Endometrial microvascular endothelial cells (primary cell): ENCODE results near the gene OPRM1. TPM values are rescaled to one million over a fixed set of nuclear protein-coding genes. Genes with fewer than 3 reads are reported as not detected.

ENCODE experiments used
- in situ Hi-C: cut with HindIII; loops from 2 replicates; pipeline ENCODE4 v1.10.0; 2017; ENCODE audit warnings: low sequenced_read_pairs, low pct_unique_long_range_greater_than_20kb; ENCODE audit errors: inconsistent ontology term
- total RNA-seq: library from RNA; depleted of rRNA; stranded (reverse); fragments of >200 nt; gene quantifications from one replicate; pipeline ENCODE4 v1.2.3, GENCODE V29; 2015; ENCODE audit errors: inconsistent ontology term

Gene OPRM1
- total RNA-seq, 1 donor from 2014 or later, result not detected

- in situ Hi-C loops, result no loop called here
Observed at GRCh38 chr6:154127657-154128056, 88.6 kb downstream of the OPRM1 start.

- in situ Hi-C loops, result no loop called here
Observed at GRCh38 chr6:154134471-154135147, 95.6 kb downstream of the OPRM1 start.

GRCh38 chr6:154138793-154139192 is 99.8 kb downstream of the OPRM1 start:
- in situ Hi-C loops, result no loop called here

- in situ Hi-C loops, result no loop called here
Observed at GRCh38 chr6:154139892-154140291, 100.9 kb downstream of the OPRM1 start.

GRCh38 chr6:154140743-154141142 is 101.7 kb downstream of the OPRM1 start:
- in situ Hi-C loops, result no loop called here

GRCh38 chr6:154143753-154144152 is 104.7 kb downstream of the OPRM1 start:
- in situ Hi-C loops, result no loop called here

GRCh38 chr6:154154389-154154967 is 115.4 kb downstream of the OPRM1 start:
- in situ Hi-C loops, result loop anchor here (25.0 kb wide), 1 partner anchor 358 kb away; the partner anchor contains the start of gene CNKSR3

GRCh38 chr6:154156135-154156896 is 117.3 kb downstream of the OPRM1 start:
- in situ Hi-C loops, result loop anchor here (25.0 kb wide), 1 partner anchor 356 kb away; the partner anchor contains the start of gene CNKSR3

GRCh38 chr6:154157082-154157481 is 118.0 kb downstream of the OPRM1 start:
- in situ Hi-C loops, result loop anchor here (25.0 kb wide), 1 partner anchor 355 kb away; the partner anchor contains the start of gene CNKSR3

- in situ Hi-C loops, result loop anchor here (25.0 kb wide), 1 partner anchor 355 kb away; the partner anchor contains the start of gene CNKSR3
Observed at GRCh38 chr6:154157706-154158105, 118.7 kb downstream of the OPRM1 start.

GRCh38 chr6:154159126-154159525 is 120.1 kb downstream of the OPRM1 start:
- in situ Hi-C loops, result loop anchor here (25.0 kb wide), 1 partner anchor 353 kb away; the partner anchor contains the start of gene CNKSR3

GRCh38 chr6:154161689-154162088 is 122.6 kb downstream of the OPRM1 start:
- in situ Hi-C loops, result loop anchor here (25.0 kb wide), 1 partner anchor 351 kb away; the partner anchor contains the start of gene CNKSR3

- in situ Hi-C loops, result loop anchor here (25.0 kb wide), 1 partner anchor 348 kb away; the partner anchor contains the start of gene CNKSR3
Observed at GRCh38 chr6:154164397-154164796, 125.4 kb downstream of the OPRM1 start.

- in situ Hi-C loops, result loop anchor here (25.0 kb wide), 1 partner anchor 347 kb away; the partner anchor contains the start of gene CNKSR3
Observed at GRCh38 chr6:154165478-154165877, 126.4 kb downstream of the OPRM1 start.

- in situ Hi-C loops, result loop anchor here (25.0 kb wide), 1 partner anchor 346 kb away; the partner anchor contains the start of gene CNKSR3
Observed at GRCh38 chr6:154166140-154166539, 127.1 kb downstream of the OPRM1 start.

GRCh38 chr6:154167126-154167525 is 128.1 kb downstream of the OPRM1 start:
- in situ Hi-C loops, result loop anchor here (25.0 kb wide), 1 partner anchor 345 kb away; the partner anchor contains the start of gene CNKSR3

GRCh38 chr6:154169193-154169847 is 130.3 kb downstream of the OPRM1 start:
- in situ Hi-C loops, result loop anchor here (25.0 kb wide), 1 partner anchor 343 kb away; the partner anchor contains the start of gene CNKSR3

GRCh38 chr6:154170106-154170505 is 131.1 kb downstream of the OPRM1 start:
- in situ Hi-C loops, result loop anchor here (25.0 kb wide), 1 partner anchor 342 kb away; the partner anchor contains the start of gene CNKSR3
